KBM-7 (cell line): Measurements from ENCODE around the gene TMEM150B.

Experiments used
- DNase-seq: peaks from one replicate; pipeline ENCODE4 v3.0.0-alpha.2; 2015
- in situ Hi-C: fragments of 300-500 bp; cut with MboI; formaldehyde crosslinking; loops from 2 replicates; pipeline ENCODE4 v1.14.3; 2020; ENCODE audit warnings: low sequenced_read_pairs, low pct_unique_long_range_greater_than_20kb, mixed read lengths

Gene TMEM150B

DNA sequence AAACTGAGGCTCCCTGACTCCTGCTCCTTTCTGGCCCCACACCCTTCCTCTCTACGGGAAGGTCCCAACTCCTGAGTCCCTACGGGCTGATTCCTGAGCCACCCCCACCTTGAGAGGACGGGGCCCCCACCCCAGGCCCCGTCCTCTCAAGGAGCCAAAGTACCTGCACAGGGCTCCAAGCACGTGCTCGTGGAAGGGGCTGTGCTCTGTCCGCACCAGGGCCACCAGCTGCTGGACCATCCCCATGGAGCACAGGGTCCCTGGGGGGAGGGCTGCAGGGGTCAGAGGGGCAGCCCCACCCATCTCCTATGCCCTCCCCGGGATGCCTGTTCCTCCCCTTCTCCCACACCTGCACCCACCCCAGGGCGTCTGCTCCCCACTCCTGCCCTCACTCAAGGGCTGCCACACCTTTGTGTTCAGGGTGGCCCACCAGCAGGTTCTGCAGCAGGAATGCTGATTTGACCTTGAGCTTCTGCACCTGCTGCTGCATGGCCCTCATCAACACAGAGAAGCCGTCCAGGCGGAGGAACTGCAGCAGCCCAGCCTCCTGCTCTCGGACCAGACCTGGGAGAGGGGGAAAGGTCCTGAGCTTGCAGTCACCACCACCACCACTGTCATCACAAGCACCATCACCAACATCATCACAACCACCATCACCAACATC, 59.3 kb downstream of the TMEM150B start:
- DNase-seq = no peak
- in situ Hi-C loops = no loop called here

GRCh38 chr19:55265173-55265572, 60.0 kb downstream of the TMEM150B start:
- in situ Hi-C loops = no loop called here
- no peak for DNase-seq

DNA sequence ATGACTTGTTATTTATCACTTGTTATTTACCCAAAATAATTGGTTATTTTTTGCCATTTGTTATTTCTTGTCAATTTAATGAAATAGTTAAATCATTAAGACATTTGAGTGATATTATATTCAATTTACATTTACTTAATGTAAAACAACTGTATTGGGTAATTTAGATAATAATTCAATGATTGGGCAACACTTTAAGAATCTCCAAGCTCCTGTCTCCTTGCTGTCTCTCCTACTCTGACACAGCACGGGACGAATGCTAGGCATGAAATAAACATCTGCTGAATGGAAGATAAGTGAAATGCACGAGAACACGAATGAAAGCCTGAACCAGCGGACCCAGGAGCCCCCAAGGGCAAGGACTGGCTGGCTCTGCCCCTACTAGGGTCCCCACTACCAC, 60.6 kb downstream of the TMEM150B start:
- in situ Hi-C loops = no loop called here
- DNase-seq = no peak
